Right forelimb (tissue), 1 donor: ENCODE measurements around the gene ASB18.

Source experiments
- DNase-seq: peaks from one replicate; pipeline ENCODE4 v3.0.0-alpha.2; 2018

The ASB18 gene

GRCh38 chr2:236239276-236240065, 24.7 kb downstream of the ASB18 start:
- DNase-seq = no peak

DNA sequence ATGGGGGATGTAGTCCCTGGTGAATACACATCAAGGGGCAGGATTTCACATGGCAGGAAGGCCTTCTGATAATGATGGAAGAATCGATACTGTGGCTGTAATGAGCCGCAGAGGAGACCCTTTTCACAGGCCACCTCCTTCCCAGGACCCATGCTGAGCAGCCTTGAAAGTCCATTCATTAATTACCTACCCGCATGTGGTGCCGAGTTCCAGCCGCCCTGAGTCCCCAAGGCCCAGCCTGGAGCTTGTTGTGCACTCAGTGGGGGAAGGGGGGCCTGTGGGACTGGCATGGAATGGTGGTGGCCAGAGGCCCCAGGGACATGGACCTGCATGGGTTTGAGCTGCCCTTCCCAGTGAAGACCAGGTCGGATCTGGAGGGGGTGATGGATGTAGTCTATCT, 25.5 kb downstream of the ASB18 start:
- DNase-seq = no peak

GRCh38 chr2:236237468-236238190, 26.6 kb downstream of the ASB18 start:
- DNase-seq = no peak

DNA sequence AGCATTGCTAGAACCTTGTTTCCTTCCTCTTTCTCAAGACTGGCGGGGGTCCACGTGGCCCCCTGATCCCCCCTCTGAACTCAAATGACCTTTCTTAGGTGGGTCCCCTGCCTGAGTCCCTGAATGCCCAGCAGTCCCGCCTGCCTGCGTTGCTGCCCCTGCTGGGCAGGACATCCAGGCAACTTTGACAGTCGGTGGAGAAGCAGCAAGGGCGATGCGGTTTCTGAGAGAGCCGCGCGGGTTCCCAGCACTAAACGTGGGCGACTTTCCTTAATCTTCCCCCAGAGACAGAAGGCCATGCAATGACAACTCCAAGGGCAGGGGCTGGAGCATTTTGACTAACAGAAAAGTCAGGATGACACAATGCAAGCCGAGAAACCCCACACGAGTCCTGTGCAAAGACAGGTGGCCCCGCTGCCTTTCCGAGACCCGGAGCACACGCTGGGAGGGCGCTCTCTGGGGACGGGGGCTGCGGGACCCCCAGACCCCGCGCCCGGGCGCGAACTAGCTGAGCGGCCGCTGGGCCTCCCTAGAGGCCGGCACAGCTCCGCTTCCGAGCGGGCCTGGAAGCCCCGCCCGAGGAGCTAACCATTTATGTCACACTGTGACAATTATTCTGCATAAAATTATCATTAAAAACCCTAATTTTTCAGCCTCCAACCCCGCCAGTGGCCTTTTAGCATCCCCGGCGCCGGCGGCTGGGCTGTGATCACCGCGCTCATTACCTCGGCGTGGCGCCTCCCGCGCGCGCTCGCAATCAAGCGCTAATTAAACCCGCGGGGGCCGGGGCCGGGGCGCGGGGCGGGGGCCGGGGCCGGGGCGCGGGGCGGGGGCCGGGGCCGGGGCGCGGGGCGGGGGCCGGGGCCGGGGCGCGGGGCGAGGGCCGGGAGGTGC, 27.4 kb downstream of the ASB18 start:
- no peak for DNase-seq

- no peak for DNase-seq
Measured at GRCh38 chr2:236229186-236229585, 35.0 kb downstream of the ASB18 start.

DNA sequence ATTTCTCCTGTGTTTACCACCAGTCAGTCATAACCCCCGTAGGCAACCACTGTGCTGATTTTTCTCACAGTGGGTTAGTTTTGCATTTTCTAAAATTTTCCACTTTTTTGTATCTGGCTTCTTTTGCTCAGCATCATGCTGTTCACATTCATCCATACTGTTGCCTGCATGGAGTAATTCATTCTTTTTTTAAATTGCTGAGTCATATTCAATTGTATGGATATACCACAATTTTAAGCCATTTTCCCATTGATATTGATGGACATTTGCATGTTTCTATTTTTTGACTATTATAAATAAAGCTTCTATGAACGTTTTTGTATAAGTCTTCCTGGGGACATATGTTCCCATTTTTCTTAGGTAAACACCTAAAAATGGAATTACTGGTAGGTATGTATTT, 40.5 kb downstream of the ASB18 start:
- DNase-seq = no peak

- no peak for DNase-seq
Measured at GRCh38 chr2:236221798-236222197, 42.4 kb downstream of the ASB18 start.

DNA sequence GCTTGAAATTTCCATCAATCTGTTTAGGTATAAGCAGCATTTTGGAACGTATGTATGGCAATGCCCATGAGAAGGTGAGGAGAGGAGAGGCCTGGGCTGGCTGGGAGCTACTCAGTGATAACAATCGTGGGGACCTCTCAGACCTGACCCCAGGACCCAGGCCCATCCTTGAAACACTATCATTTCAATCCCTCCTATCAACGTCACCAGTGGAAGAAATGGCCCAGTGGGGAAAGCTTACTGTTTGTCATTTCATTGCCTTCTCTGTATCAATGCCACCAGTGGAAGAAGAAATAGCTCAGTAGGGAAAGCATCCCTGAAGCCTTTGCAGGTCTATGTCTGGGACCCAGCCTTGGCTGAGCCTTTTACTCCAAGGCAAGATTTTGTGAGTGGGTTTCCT, 44.8 kb downstream of the ASB18 start:
- no peak for DNase-seq

GRCh38 chr2:236217926-236218325, 46.3 kb downstream of the ASB18 start:
- DNase-seq = no peak

DNA sequence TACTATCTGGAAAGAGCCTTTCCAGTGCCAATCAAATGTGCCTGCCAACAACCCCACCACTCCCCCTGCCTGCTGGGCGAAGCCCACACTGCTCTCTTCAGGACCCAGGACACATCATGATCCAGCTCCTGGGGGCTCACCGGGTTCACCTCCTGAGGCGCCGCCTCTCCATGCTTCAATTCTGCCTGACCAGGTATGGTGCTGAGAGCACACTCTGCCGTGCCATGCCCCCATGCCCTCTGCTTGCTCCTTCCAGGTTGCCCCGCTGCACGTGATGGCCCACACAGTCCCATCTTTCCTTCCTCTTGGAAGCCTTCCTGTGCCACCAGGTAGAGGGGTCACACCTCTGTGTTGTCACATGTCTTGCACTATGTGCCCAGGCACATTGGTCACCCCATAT, 47.5 kb downstream of the ASB18 start:
- no peak for DNase-seq

DNA sequence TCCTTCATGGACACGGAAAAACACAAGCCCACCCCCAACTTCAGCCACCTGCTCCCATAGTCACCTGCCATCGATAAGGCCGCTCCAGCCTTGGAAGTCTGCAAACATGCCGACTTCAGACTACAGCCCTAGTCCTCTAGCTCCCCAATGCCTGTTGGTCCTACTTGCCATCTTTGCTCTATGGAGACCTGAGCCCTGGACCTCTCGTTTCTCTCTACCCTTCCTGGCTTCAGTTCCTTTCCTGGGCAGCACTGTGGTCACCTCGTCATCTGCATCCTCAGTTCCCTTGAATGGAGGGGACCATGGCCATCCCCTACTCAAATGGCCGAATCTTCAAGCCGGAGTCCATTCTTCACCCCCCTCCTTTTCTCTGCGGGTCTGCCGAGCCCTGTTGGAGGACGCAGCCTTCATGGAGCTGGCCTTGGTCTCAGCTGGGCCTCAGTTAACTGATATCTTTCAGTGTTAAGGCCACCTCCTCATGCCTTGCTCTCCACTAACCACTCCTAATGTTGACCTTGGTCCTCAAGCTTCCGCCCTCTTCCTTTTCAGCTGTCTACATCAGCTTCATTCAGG, 48.4 kb downstream of the ASB18 start:
- DNase-seq = no peak

DNA sequence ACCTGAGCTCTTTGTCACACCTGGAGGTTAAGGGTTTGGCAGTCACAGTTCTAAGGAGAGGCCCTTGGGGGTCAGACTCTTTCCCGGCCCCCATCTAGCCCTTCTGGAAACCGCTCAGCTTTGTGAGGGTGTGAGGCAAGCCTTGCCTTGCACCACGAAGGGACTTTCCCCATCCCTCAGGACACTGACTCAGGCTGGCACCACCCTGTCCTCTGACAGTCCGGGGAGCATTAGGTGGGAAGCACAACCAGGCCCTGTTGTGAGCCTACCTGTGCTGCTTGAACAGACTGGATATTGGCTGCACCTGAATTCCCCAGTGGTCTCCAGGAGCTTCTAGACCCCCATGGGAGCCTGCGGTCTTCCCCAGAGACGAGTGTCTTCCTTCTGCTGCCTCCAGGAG, 49.0 kb downstream of the ASB18 start:
- no peak for DNase-seq

DNA sequence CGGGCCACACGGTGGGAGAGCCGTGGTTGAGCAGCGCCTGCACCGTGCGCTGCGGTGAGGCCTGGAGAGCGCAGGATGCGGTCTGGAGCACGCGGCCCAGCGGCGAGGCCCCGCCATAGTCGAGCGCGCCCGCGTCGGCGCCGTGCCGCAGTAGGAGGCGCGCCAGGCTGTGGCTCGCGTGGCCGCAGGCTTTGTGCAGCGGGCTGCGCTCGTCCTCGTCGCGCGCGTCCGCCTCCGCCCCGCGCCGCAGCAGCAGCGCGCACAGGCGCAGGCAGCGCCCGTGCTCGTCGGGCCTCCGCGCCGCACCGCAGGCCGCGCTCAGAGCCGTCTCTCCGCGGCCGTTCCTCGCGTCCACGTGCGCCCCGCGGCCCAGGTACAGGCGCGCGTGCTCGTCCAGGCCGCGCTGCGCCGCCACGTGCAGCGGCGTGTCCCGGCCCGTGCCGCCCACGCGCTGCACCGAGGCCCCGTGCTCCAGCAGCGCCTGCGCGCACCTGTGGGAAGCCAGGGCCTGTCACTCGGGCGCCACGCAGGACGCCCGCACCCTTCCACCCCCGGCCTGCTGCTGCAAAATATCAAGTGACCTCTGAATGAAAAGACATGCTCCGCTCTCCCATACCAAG, 49.7 kb downstream of the ASB18 start:
- no peak for DNase-seq

GRCh38 chr2:236211296-236211695, 52.9 kb downstream of the ASB18 start:
- DNase-seq = no peak

- no peak for DNase-seq
Measured at GRCh38 chr2:236210536-236210935, 53.7 kb downstream of the ASB18 start.

- no peak for DNase-seq
Measured at GRCh38 chr2:236209996-236210395, 54.2 kb downstream of the ASB18 start.

DNA sequence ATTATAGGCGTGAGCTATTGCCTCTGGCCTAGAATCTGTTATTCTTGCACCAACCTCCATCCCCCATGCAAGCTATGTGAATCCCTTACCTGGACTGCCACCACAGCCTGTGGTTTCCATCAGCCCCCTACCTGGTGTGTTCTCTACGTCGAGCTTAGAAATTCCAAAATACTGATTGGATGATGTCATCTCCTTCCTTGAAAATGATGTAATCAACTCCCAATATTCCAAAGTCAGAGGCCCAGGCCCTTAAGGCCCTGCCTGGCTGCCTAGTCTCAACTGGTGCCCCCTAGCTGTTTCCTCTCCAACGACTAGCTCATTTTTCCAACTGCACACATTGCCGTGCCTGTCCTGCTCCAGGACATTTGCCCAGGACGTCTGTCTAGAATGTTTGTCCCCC, 54.7 kb downstream of the ASB18 start:
- DNase-seq = no peak

DNA sequence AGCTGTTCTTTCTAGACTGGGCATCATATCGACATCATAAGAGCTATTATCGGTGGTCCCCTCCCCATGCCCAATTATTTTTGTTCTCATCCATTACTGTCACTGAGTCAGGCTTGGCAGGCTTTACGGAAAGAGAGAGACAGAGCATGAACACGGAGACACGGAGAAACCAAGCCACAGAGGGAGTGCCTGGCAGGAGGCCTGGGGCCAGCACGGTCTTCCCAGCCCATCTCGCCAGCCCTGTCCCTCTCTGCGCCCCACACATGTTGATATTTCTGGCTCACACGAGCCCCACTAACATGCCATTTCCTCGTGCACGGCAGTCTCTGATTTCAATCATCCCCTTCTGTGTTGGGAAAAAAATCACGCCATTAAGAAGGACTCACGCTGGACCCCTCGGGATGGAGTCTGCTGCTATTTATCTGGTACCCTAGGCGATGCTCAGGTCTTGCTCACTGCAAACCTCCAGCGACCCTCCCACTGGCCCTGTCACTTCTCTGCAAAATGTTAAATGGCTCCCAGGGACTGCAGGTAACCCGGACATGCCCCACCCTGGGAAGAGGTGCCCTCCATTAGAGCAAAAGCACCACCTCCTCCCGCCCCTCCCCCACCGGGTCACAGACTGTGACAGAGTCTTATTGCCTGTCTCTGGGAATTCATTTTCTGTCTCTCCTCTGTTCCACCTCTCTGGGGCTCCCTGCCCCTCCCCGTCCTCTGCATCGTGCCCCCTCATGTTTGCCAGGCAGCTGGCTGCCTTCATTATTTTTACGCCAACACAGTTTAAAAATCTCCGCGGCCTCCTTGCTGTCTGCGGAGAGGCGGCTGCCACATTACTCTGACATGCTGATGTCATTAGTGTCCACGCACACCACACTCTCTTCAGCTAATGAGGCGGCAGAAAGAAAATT, 55.9 kb downstream of the ASB18 start:
- DNase-seq = no peak

- DNase-seq = no peak
Measured at GRCh38 chr2:236207472-236207871, 56.7 kb downstream of the ASB18 start.

- no peak for DNase-seq
Measured at GRCh38 chr2:236205867-236206645, 58.1 kb downstream of the ASB18 start.

- no peak for DNase-seq
Measured at GRCh38 chr2:236204953-236205352, 59.3 kb downstream of the ASB18 start.
